ENCODE results near the gene TNFRSF13B. TPM values are rescaled to one million over a fixed set of nuclear protein-coding genes. Genes with fewer than 3 reads are reported as not detected.

The TNFRSF13B gene
- total and polyA plus RNA-seq, 10 of the 15 experiments (the other 5 are each of a cell fraction or from before 2014, with no cell fraction given): 15.5 to 231 (median 119) TPM

DNA sequence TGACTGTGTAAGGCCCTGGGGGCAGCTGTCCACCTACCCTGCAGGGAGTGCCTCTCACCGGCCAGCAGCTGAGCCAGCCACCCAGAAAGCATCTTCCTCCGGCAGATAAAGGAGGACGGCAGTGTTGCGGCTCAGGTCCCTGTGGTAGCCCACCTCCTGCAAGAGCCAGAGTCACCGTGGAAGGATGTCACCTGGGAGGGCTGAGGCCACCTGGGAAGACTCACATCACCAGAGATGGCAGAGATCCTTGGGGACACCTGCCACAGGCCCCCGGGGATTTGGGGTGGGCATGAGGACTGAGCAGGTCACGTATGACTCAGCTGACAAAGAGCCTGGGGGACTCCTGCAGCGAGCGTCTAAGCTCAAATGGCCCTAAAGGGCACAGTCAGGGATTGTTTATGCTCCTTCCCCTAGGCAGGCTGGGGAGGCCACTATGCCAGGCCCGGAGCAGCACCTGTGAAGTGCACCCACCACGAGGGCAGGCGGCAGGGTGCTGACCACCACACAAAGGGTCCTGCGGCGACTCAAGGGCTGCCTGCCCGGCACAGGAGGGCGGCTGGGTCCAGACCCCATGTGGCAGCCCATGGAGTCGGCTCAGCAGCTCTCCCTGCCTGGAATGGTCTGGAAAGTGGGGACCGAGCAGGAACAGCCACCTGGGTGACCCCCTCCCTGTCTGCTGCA, 44.1 kb downstream of the TNFRSF13B start:
- POLR2A ChIA-PET: interaction anchor here (0.7 kb wide), 1 partner anchor 646 kb away, joined by 3 read pairs; no protein-coding TSS in a partner anchor
- Histone ChIP-seq H3K4me1 (ENCODE audit: control insufficient read depth, insufficient read depth, low read length) (no peaks in the 10 kb centered on the region), H2AFZ (ENCODE audit: control insufficient read depth, low read depth, low read length) (no peak overlapping the region), H3K36me3 (ENCODE audit: control insufficient read depth in 2 of 2, insufficient read depth in 2 of 2, low read length in 1 of 2) (peaks cover 3 to 9% of the 10 kb centered on the region in 2 experiments; a peak in 3 of 4 replicates), H3K9me3 (replicated peaks; ENCODE audit: control insufficient read depth, insufficient read depth, low read length) (no peaks in the 10 kb centered on the region), H3K27me3 (replicated peaks in 1 of 2; ENCODE audit: control insufficient read depth in 2 of 2, insufficient read depth in 2 of 2, low read length in 1 of 2) (no peaks in the 10 kb centered on the region), H3K79me2 (ENCODE audit: control insufficient read depth, insufficient read depth, low read length) (no peaks in the 10 kb centered on the region), H4K20me1 (ENCODE audit: control insufficient read depth, insufficient read depth) (no peaks in the 10 kb centered on the region), H3K4me3 (no peak overlapping the region), H3K9ac (ENCODE audit: control insufficient read depth, insufficient read depth, low read length) (no peak overlapping the region), H3K27ac (ENCODE audit: control insufficient read depth, insufficient read depth) (no peak overlapping the region), H3K4me2 (ENCODE audit: control insufficient read depth, insufficient read depth) (no peak overlapping the region)
- FAIRE-seq (no peak), ATAC-seq (no peak), DNase-seq (ENCODE audit: low read depth, low spot score) (no peak)
- RAD21 ChIA-PET (ENCODE audit: unreplicated experiment): no interaction called here
- CTCF ChIA-PET: no interaction called here
- SMC1A ChIA-PET (ENCODE audit: uncharacterized antibody, unreplicated experiment): no interaction called here
- intact Hi-C loops (cut with micrococcal nuclease; ENCODE audit: unreplicated experiment): no loop called here
- WGBS (ENCODE audit: insufficient coverage, insufficient replicate concordance, low lambda C conversion rate, missing lambda C conversion rate): 69% methylated on average over 18 of the region's 18 CpGs
- TF ChIP-seq MEF2B (IDR thresholded peaks at IDR 0.05; ENCODE audit: partially characterized antibody, poor library complexity, severe bottlenecking) (peak; percentile 54), POLR2A (IDR thresholded peaks at IDR 0.05; ENCODE audit: low read depth, low read length) (no peak)
- in situ Hi-C loops (cut with MboI): no loop called here
- BruUV-seq (replicated peaks): no TSS peak

DNA sequence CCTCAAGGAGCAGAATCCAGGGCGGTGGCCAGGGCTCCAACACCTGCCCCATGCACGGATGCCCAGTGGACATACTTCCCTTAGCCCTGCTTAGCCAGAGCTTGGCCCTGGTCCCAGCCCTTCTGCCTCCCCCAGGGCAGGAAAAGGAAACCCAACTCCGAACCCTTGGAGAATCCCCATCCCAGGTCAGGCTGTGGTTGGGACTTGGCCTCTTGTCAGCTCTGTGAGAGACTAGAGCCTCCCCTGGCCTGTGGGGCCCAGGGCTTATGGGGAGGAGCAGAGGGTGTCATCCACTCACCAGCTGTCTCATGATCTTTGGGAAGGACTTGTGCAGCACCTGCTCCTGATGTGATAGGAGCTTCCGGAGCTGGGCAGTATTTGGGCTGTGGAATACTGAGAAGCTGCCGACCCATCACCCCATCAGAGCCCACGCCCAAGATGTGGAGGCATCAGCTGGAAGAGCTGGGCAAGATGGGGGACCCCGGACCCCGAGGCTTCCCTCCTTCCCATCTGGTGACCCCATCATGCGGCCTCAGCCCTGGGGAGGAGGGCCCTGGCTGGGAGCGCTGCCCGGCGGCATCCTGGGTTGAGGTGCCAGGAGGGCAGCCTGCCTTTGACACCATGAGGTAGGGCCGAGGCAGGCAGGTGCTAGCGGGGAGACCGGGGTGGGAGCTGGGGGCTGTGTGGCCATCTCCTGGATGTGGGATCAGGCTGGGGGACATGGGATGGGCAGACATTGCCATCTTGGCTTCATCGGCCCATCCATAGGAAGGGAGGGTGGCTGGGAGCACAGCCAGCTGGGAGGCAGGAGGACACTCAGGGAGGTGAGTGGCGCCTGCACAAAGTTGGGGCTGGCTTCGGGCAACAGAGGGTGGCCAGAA, 45.1 kb downstream of the TNFRSF13B start:
- H3K4me2 ChIP-seq (ENCODE audit: control insufficient read depth, insufficient read depth): no peak overlapping the region
- FAIRE-seq: no peak
- H3K27ac ChIP-seq (ENCODE audit: control insufficient read depth, insufficient read depth): no peak overlapping the region
- H3K27me3 ChIP-seq (replicated peaks in 1 of 2; ENCODE audit: control insufficient read depth in 2 of 2, insufficient read depth in 2 of 2, low read length in 1 of 2): no peaks in the 10 kb centered on the region
- H3K4me3 ChIP-seq: no peak overlapping the region
- H3K9me3 ChIP-seq (replicated peaks; ENCODE audit: control insufficient read depth, insufficient read depth, low read length): no peaks in the 10 kb centered on the region
- intact Hi-C loops (cut with micrococcal nuclease; ENCODE audit: unreplicated experiment): no loop called here
- H3K36me3 ChIP-seq (ENCODE audit: control insufficient read depth in 2 of 2, insufficient read depth in 2 of 2, low read length in 1 of 2): peaks cover 3 to 9% of the 10 kb centered on the region in 2 experiments; a peak in 3 of 4 replicates
- H2AFZ ChIP-seq (ENCODE audit: control insufficient read depth, low read depth, low read length): no peak overlapping the region
- ChIA-PET CTCF (interaction anchor here (0.6 to 1.4 kb wide), 2 partner anchors 10 to 48 kb away, joined by 3 to 4 read pairs; no protein-coding TSS in a partner anchor), POLR2A (no interaction called here), RAD21 (ENCODE audit: unreplicated experiment) (no interaction called here), SMC1A (ENCODE audit: uncharacterized antibody, unreplicated experiment) (no interaction called here)
- in situ Hi-C loops (cut with MboI): no loop called here
- ATAC-seq: no peak
- no peaks in the 10 kb centered on the region for H3K79me2 ChIP-seq (ENCODE audit: control insufficient read depth, insufficient read depth, low read length)
- H3K9ac ChIP-seq (ENCODE audit: control insufficient read depth, insufficient read depth, low read length): no peak overlapping the region
- H4K20me1 ChIP-seq (ENCODE audit: control insufficient read depth, insufficient read depth): no peaks in the 10 kb centered on the region
- H3K4me1 ChIP-seq (ENCODE audit: control insufficient read depth, insufficient read depth, low read length): no peaks in the 10 kb centered on the region
- BruUV-seq (replicated peaks): no TSS peak
- DNase-seq (ENCODE audit: low read depth, low spot score): no peak
- 93% methylated on average over 18 of the region's 18 CpGs for WGBS (ENCODE audit: insufficient coverage, insufficient replicate concordance, low lambda C conversion rate, missing lambda C conversion rate)
- no peak for TF ChIP-seq LARP7 (IDR thresholded peaks at IDR 0.05)
- TF ChIP-seq CBX3 (IDR thresholded peaks at IDR 0.05; ENCODE audit: borderline replicate concordance, low read depth): no peak
- no peak for TF ChIP-seq POLR2AphosphoS2 (IDR thresholded peaks at IDR 0.05; ENCODE audit: low read depth, low read length)
- TF ChIP-seq ZNF207 (IDR thresholded peaks at IDR 0.05; ENCODE audit: borderline replicate concordance): no peak
- TF ChIP-seq, protein P1, sequence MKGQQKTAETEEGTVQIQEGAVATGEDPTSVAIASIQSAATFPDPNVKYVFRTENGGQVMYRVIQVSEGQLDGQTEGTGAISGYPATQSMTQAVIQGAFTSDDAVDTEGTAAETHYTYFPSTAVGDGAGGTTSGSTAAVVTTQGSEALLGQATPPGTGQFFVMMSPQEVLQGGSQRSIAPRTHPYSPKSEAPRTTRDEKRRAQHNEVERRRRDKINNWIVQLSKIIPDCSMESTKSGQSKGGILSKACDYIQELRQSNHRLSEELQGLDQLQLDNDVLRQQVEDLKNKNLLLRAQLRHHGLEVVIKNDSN (IDR thresholded peaks at IDR 0.05; ENCODE audit: borderline replicate concordance, extremely low read length, insufficient read depth, low read depth, low read length): no peak
- no peak for TF ChIP-seq POLR2AphosphoS5 (IDR thresholded peaks at IDR 0.05; ENCODE audit: low read length)
- TF ChIP-seq, protein P2, sequence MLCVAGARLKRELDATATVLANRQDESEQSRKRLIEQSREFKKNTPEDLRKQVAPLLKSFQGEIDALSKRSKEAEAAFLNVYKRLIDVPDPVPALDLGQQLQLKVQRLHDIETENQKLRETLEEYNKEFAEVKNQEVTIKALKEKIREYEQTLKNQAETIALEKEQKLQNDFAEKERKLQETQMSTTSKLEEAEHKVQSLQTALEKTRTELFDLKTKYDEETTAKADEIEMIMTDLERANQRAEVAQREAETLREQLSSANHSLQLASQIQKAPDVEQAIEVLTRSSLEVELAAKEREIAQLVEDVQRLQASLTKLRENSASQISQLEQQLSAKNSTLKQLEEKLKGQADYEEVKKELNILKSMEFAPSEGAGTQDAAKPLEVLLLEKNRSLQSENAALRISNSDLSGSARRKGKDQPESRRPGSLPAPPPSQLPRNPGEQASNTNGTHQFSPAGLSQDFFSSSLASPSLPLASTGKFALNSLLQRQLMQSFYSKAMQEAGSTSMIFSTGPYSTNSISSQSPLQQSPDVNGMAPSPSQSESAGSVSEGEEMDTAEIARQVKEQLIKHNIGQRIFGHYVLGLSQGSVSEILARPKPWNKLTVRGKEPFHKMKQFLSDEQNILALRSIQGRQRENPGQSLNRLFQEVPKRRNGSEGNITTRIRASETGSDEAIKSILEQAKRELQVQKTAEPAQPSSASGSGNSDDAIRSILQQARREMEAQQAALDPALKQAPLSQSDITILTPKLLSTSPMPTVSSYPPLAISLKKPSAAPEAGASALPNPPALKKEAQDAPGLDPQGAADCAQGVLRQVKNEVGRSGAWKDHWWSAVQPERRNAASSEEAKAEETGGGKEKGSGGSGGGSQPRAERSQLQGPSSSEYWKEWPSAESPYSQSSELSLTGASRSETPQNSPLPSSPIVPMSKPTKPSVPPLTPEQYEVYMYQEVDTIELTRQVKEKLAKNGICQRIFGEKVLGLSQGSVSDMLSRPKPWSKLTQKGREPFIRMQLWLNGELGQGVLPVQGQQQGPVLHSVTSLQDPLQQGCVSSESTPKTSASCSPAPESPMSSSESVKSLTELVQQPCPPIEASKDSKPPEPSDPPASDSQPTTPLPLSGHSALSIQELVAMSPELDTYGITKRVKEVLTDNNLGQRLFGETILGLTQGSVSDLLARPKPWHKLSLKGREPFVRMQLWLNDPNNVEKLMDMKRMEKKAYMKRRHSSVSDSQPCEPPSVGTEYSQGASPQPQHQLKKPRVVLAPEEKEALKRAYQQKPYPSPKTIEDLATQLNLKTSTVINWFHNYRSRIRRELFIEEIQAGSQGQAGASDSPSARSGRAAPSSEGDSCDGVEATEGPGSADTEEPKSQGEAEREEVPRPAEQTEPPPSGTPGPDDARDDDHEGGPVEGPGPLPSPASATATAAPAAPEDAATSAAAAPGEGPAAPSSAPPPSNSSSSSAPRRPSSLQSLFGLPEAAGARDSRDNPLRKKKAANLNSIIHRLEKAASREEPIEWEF (IDR thresholded peaks at IDR 0.05; ENCODE audit: insufficient replicate concordance, low read depth, low read length): no peak
